Mammary epithelial cell (primary cell): ENCODE data around the gene MAP3K15.

Experiments
- EZH2 ChIP-seq: IDR thresholded peaks from 2 replicates; pipeline ENCODE4 v1.6.1; 2012; ENCODE audit warnings: low read length, inconsistent platforms, borderline replicate concordance
- TF ChIP-seq, protein P1 (sequence below), 2 donors: IDR thresholded peaks in 1 of 2; conservative IDR thresholded peaks in 1 of 2; 2 replicates each; pipeline ENCODE4 v1.5.1; 2011 to 2012; ENCODE audit warnings: inconsistent platforms in 2 of 2, low read length in 2 of 2, mild to moderate bottlenecking in 2 of 2, control low read depth in 1 of 2, low read depth in 1 of 2; ENCODE audit not compliant: insufficient read depth in 1 of 2; ENCODE audit errors: extremely low read depth in 1 of 2

DNA sequence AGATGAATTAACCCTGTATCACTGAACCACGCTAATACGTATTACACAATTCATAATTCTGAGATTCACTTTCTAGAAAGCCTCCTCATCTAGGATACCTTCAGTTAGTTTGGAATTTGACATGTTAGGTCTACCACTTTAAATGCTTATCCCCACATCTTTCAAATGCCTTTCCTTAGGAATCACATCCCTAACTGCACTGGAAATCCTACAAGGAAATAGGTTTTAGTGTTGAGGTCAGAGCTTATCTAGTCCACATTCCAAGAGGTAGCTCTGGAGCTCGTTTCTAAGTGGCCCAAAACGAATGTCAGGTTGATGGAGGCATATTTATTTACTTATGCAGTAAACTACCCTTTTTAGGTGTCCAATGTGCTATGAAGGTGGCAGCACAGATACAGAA lies 153.6 kb downstream of the MAP3K15 start:
- TF ChIP-seq, protein P1, sequence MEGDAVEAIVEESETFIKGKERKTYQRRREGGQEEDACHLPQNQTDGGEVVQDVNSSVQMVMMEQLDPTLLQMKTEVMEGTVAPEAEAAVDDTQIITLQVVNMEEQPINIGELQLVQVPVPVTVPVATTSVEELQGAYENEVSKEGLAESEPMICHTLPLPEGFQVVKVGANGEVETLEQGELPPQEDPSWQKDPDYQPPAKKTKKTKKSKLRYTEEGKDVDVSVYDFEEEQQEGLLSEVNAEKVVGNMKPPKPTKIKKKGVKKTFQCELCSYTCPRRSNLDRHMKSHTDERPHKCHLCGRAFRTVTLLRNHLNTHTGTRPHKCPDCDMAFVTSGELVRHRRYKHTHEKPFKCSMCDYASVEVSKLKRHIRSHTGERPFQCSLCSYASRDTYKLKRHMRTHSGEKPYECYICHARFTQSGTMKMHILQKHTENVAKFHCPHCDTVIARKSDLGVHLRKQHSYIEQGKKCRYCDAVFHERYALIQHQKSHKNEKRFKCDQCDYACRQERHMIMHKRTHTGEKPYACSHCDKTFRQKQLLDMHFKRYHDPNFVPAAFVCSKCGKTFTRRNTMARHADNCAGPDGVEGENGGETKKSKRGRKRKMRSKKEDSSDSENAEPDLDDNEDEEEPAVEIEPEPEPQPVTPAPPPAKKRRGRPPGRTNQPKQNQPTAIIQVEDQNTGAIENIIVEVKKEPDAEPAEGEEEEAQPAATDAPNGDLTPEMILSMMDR (conservative IDR thresholded peaks at IDR 0.05 in 1 of 2, IDR thresholded peaks at IDR 0.05 in 1 of 2; ENCODE audit: extremely low read depth in 1 of 2, insufficient read depth in 1 of 2, low read depth in 1 of 2, low read length in 2 of 2): no peak
- TF ChIP-seq EZH2: no peak
